Measurements from ENCODE around the gene LYPLAL1. TPM values are rescaled to one million over a fixed set of nuclear protein-coding genes. Genes with fewer than 3 reads are reported as not detected.
"Not testable (repeated sequence)": the region's sequence is repeated elsewhere in the genome, so short reads cannot be mapped to it uniquely, and the experiment has no call there.

Gene LYPLAL1
- total RNA-seq, 1 donor, result 25.9 TPM

DNA sequence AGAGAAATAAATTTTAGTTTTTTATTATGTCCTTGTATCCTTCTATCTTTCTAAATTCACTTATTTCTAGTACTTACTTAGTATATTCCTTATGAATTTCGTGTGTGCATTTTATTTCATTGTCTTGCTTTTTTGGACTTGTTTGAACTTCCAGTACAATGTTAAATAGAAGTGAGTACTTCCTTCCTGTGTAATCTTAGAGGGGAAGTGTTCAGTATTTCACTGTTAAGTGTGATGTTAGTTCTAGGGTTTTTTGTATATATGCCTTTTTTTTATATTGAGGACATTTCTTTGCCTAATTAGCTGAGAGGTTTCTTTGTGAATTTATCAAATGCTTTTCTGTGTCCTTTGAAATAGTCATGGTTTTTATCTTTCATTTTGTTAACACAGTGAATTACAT is 10.7 kb downstream of the LYPLAL1 start:
- no peak overlapping the region for H3K4me3 ChIP-seq (ENCODE audit: low read depth, low read length)
- DNase-seq (ENCODE audit: low read depth), result no peak
- TF ChIP-seq, protein P1, sequence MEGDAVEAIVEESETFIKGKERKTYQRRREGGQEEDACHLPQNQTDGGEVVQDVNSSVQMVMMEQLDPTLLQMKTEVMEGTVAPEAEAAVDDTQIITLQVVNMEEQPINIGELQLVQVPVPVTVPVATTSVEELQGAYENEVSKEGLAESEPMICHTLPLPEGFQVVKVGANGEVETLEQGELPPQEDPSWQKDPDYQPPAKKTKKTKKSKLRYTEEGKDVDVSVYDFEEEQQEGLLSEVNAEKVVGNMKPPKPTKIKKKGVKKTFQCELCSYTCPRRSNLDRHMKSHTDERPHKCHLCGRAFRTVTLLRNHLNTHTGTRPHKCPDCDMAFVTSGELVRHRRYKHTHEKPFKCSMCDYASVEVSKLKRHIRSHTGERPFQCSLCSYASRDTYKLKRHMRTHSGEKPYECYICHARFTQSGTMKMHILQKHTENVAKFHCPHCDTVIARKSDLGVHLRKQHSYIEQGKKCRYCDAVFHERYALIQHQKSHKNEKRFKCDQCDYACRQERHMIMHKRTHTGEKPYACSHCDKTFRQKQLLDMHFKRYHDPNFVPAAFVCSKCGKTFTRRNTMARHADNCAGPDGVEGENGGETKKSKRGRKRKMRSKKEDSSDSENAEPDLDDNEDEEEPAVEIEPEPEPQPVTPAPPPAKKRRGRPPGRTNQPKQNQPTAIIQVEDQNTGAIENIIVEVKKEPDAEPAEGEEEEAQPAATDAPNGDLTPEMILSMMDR (IDR thresholded peaks at IDR 0.05; ENCODE audit: insufficient read depth, low read depth, low read length), result no peak

DNA sequence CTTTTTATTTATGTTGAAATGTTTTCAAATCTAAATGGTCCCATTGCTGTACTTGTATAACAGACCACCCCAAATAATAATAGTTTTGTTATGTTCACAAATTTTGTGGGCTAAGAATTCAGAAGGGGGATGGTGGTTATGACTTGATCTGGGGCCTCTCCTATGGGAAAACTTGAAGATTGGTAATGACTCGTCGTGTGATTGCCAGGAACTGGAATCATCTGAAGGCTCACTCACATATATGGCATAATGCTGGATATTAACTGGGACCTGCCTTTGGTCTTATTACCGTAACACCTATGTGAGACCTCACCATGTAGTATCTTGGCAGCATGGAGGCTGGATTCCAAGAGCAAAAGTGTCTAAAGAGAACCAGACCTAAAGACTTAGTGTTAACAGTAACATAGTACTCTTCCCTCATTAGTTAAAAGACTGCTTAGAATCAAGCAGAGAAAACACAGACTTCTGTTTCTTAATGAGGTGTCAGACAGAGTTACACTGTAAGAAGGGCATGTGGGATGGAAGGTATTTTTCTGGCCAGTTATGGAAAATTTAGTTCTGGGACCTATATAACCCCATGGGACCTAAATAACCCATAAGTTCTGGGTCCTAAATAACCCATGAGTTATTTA is 11.9 kb downstream of the LYPLAL1 start:
- no peak overlapping the region for H3K4me3 ChIP-seq (ENCODE audit: low read depth, low read length)
- DNase-seq (ENCODE audit: low read depth), result no peak
- TF ChIP-seq, protein P1 (IDR thresholded peaks at IDR 0.05; ENCODE audit: insufficient read depth, low read depth, low read length), result no peak

DNA sequence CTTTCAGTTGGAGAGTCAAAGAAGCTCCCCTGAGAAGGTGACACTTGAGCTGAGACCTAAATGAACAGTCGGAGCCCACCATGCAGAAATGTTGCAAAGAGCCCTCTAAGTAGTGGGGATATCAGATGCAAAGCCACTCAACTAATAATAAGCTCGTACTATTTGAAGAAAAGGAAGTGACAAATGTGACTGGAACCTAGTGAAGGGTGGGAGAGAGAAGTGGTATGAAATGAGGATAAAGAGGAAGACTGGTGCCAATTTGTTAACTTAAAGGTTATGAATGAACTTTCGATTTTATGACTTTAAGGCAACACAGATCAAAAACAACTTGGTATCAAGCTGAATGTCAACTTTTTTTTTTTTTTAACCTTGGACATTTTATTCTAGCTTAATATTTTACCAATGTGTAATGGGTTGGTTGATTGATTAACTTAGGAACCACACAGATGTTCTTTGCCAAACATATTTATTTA is 14.7 kb downstream of the LYPLAL1 start:
- no peak overlapping the region for H3K4me3 ChIP-seq (ENCODE audit: low read depth, low read length)
- DNase-seq (ENCODE audit: low read depth), result no peak
- TF ChIP-seq, protein P1 (IDR thresholded peaks at IDR 0.05; ENCODE audit: insufficient read depth, low read depth, low read length), result no peak

DNA sequence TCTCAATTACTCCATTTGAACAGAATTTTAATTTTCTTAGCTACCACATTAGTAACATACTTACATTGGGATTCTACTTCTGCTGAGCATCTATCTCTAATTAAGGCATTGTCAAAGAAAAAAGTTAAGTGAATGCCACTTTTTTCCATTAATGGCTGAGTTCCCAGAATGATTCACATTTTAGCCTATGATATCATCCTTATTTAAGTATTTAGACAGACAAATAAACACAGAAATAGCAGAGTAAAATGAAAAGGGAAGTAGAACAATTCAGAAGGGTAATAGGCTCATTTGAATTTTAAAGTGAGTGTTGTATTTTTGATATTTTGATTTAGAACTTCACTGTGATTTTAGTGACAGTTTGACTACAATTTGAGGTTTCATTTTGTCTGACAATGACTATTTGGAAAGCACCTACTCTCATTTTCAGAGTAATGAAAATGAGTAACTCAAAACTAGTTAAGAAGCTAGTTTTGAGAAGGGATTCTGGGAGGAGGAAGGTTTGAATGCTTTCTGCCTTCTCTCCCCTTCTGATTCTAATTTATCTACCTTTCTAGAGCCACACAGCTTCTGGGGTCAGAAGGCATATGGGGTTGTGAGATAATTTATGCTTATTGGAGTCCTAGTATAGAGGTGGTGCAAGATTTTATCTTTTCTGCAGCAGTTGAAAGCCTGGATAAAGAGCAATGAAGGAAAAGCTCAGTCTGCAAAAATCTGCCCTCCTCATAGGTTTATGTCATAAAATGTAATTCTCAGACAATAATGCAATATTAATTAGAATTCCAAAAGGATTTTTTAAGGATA is 15.5 kb downstream of the LYPLAL1 start:
- peak; percentile 53 for DNase-seq (ENCODE audit: low read depth)
- no peak overlapping the region for H3K4me3 ChIP-seq (ENCODE audit: low read depth, low read length)

DNA sequence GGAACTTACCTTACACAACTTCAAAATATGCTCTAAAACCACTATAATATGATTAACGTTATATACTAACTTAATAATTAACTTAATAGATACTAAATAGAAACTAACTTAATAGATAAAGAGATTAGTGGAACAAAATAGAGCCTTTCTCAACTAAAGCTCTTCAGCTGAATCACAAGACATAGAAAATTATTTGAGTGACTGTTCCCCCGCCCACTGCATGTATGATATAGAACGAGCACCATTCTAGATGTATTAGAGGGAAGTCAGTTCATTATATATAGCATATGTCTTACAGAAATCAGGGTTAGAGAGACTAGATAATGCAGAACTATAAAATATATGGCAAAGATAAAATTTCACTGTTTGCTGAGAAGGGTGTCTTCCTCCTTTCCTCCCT is 16.3 kb downstream of the LYPLAL1 start:
- H3K4me3 ChIP-seq (ENCODE audit: low read depth, low read length), result no peak overlapping the region
- TF ChIP-seq, protein P1 (IDR thresholded peaks at IDR 0.05; ENCODE audit: insufficient read depth, low read depth, low read length), result no peak
- DNase-seq (ENCODE audit: low read depth), result no peak

More for the DNA sequence above, 15.5 kb downstream of the LYPLAL1 start:
- TF ChIP-seq, protein P1 (IDR thresholded peaks at IDR 0.05; ENCODE audit: insufficient read depth, low read depth, low read length), result no peak

DNA sequence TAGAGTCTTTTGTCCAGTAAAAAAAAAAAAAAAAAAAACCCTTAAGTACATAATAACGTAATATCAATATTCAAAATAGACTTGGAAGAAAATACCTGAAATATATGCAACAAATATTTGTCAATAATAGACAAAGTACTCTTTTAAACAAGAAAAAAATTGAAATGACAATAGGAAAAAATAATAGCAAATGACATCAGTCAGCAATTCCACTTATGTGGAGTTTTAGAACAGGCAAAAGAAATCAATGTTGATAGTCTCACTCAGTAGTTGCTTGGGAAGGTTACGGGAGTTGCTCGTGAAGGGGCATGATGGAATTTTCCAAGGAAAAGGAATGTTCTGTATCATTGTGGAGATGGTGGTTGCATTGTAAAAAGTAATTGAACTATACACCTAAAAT is 16.9 kb downstream of the LYPLAL1 start:
- no peak for DNase-seq (ENCODE audit: low read depth)
- H3K4me3 ChIP-seq (ENCODE audit: low read depth, low read length), result no peak overlapping the region
- TF ChIP-seq, protein P1 (IDR thresholded peaks at IDR 0.05; ENCODE audit: insufficient read depth, low read depth, low read length), result no peak

DNA sequence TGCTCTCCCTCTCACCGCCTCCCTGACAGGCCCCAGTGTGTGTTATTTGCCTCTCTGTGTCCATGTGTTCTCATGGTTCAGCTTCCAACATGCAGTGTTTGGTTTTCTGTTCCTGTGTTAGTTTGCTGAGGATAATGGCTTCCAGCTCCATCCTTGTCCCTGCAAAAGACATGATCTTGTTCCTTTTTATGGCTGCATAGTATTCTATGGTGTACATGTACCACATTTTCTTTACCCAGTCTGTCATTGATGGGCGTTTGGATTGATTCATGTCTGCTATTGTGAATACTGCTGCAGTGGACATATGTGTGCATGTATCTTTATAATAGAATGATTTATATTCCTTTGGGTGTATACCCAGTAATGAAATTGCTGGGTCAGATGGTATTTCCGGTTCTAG is 22.2 kb downstream of the LYPLAL1 start:
- DNase-seq (ENCODE audit: low read depth); H3K4me3 ChIP-seq (ENCODE audit: low read depth, low read length): not testable (repeated sequence)

Measured in fibroblast of villous mesenchyme (primary cell).